Measurements from ENCODE around the gene NAA10.

Gene NAA10

DNA sequence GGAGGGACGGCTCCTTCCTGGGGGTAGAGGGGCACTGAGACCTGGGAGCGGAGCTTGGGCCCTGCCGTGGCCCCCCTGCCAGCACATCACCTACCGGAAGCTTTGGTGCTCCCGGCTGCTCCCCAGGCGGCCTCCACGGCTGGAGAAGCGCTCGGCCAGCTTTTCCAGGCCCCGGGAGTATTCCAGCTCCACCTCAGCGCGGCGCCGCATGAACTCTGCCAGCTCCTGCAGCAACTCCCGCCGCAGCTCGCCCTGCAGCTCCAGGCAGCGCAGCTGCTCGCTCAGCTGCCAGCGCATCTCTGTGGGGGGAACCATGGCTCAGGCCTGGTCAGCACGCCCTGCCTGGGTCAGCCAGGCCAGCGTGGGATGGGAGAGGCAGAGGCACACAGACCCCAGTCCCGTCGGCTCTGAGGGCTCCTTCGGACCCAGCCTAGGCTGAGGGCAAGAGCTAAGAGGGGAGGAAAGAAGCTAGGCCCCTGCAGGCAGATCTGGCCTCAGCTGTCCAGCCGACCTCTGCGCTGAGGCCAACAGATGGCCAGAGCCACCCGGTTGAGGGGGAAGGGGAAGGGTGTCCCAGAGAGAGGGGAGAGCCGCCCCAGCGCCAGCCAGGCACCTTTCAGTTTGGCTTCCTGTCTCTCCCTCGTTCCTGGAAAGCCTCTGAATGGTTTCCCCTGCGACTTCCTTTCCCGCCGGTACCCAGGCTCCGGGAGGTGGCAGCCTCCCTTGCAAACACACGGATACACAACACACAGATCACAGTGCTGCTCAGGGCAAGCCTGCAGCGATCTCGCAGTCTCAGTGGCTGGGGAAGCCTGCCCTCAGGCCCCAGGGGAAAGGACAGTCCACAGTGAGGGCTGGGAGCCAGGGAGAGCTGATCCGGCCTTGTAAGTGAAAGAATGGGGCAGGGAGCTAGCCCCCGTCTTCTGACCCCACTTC lies 13.1 kb downstream of the NAA10 start:
- H3K27me3 ChIP-seq (ENCODE audit: control insufficient read depth, insufficient read depth, low read length), result no peaks in the 10 kb centered on the region
- peaks cover 6% of the 10 kb centered on the region for H3K4me1 ChIP-seq (ENCODE audit: control insufficient read depth, insufficient read depth, low read length)
- H3K9me3 ChIP-seq (ENCODE audit: control insufficient read depth, low read length), result no peaks in the 10 kb centered on the region
- H3K36me3 ChIP-seq (ENCODE audit: control insufficient read depth, insufficient read depth, low read length), result no peaks in the 10 kb centered on the region
- H3K9ac ChIP-seq (ENCODE audit: low read length), result no peak overlapping the region
- H3K4me3 ChIP-seq (ENCODE audit: low read length), result no peak overlapping the region

- H3K4me3 ChIP-seq (ENCODE audit: low read length), result no peak overlapping the region
- H3K36me3 ChIP-seq (ENCODE audit: control insufficient read depth, insufficient read depth, low read length), result no peaks in the 10 kb centered on the region
- no peaks in the 10 kb centered on the region for H3K9me3 ChIP-seq (ENCODE audit: control insufficient read depth, low read length)
- H3K4me1 ChIP-seq (ENCODE audit: control insufficient read depth, insufficient read depth, low read length), result no peaks in the 10 kb centered on the region
- H3K27me3 ChIP-seq (ENCODE audit: control insufficient read depth, insufficient read depth, low read length), result no peaks in the 10 kb centered on the region
- H3K9ac ChIP-seq (ENCODE audit: low read length), result no peak overlapping the region
Observed at GRCh38 chrX:153921070-153921469, 13.8 kb downstream of the NAA10 start.

- H3K36me3 ChIP-seq (ENCODE audit: control insufficient read depth, insufficient read depth, low read length), result no peaks in the 10 kb centered on the region
- H3K27me3 ChIP-seq (ENCODE audit: control insufficient read depth, insufficient read depth, low read length), result no peaks in the 10 kb centered on the region
Observed at GRCh38 chrX:153920546-153920945, 14.3 kb downstream of the NAA10 start.

GRCh38 chrX:153919281-153919680 lies 15.6 kb downstream of the NAA10 start:
- H3K27me3 ChIP-seq (ENCODE audit: control insufficient read depth, insufficient read depth, low read length), result no peaks in the 10 kb centered on the region
- H3K9me3 ChIP-seq (ENCODE audit: control insufficient read depth, low read length), result no peaks in the 10 kb centered on the region
- no peaks in the 10 kb centered on the region for H3K4me1 ChIP-seq (ENCODE audit: control insufficient read depth, insufficient read depth, low read length)
- H3K36me3 ChIP-seq (ENCODE audit: control insufficient read depth, insufficient read depth, low read length), result no peaks in the 10 kb centered on the region
- H3K4me3 ChIP-seq (ENCODE audit: low read length), result no peak overlapping the region
- H3K9ac ChIP-seq (ENCODE audit: low read length), result no peak overlapping the region

More at GRCh38 chrX:153920546-153920945, 14.3 kb downstream of the NAA10 start:
- no peaks in the 10 kb centered on the region for H3K9me3 ChIP-seq (ENCODE audit: control insufficient read depth, low read length)
- H3K4me1 ChIP-seq (ENCODE audit: control insufficient read depth, insufficient read depth, low read length), result no peaks in the 10 kb centered on the region
- no peak overlapping the region for H3K9ac ChIP-seq (ENCODE audit: low read length)
- H3K4me3 ChIP-seq (ENCODE audit: low read length), result no peak overlapping the region

- Histone ChIP-seq H3K27me3 (ENCODE audit: control insufficient read depth, insufficient read depth, low read length) (no peaks in the 10 kb centered on the region), H3K9me3 (ENCODE audit: control insufficient read depth, low read length) (no peaks in the 10 kb centered on the region), H3K36me3 (ENCODE audit: control insufficient read depth, insufficient read depth, low read length) (no peaks in the 10 kb centered on the region), H3K9ac (ENCODE audit: low read length) (no peak overlapping the region), H3K4me3 (ENCODE audit: low read length) (no peak overlapping the region), H3K4me1 (ENCODE audit: control insufficient read depth, insufficient read depth, low read length) (no peaks in the 10 kb centered on the region)
Observed at GRCh38 chrX:153917869-153918268, 17.0 kb downstream of the NAA10 start.

DNA sequence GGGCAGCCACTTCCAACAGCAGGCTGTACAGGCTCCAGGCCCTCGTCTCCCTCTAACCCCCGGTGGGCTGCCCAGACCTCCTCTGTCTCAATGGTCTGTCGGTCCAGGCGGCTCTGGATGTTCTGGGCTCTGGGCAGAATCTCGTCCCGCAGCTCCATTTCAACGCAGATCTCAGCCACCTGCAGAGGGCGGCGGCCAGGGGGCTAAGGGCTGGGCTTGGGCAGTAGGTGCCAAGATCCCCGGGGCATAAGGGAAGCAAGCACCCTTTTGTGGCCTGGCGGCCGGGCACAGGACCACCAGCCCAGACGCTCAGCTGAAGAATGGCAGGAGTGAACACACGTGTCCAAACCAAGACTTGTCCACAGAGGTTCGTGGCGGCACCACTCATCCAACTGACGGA lies 21.1 kb downstream of the NAA10 start:
- H3K9ac ChIP-seq (ENCODE audit: low read length), result no peak overlapping the region
- H3K27me3 ChIP-seq (ENCODE audit: control insufficient read depth, insufficient read depth, low read length), result no peaks in the 10 kb centered on the region
- no peaks in the 10 kb centered on the region for H3K9me3 ChIP-seq (ENCODE audit: control insufficient read depth, low read length)
- no peaks in the 10 kb centered on the region for H3K36me3 ChIP-seq (ENCODE audit: control insufficient read depth, insufficient read depth, low read length)
- H3K4me3 ChIP-seq (ENCODE audit: low read length), result no peak overlapping the region
- H3K4me1 ChIP-seq (ENCODE audit: control insufficient read depth, insufficient read depth, low read length), result no peaks in the 10 kb centered on the region

- H3K27me3 ChIP-seq (ENCODE audit: control insufficient read depth, insufficient read depth, low read length), result no peaks in the 10 kb centered on the region
- no peak overlapping the region for H3K4me3 ChIP-seq (ENCODE audit: low read length)
- no peaks in the 10 kb centered on the region for H3K36me3 ChIP-seq (ENCODE audit: control insufficient read depth, insufficient read depth, low read length)
- H3K9ac ChIP-seq (ENCODE audit: low read length), result no peak overlapping the region
- H3K9me3 ChIP-seq (ENCODE audit: control insufficient read depth, low read length), result no peaks in the 10 kb centered on the region
- no peaks in the 10 kb centered on the region for H3K4me1 ChIP-seq (ENCODE audit: control insufficient read depth, insufficient read depth, low read length)
Observed at GRCh38 chrX:153913211-153913610, 21.6 kb downstream of the NAA10 start.

- H3K36me3 ChIP-seq (ENCODE audit: control insufficient read depth, insufficient read depth, low read length), result no peaks in the 10 kb centered on the region
- H3K4me3 ChIP-seq (ENCODE audit: low read length), result no peak overlapping the region
- H3K27me3 ChIP-seq (ENCODE audit: control insufficient read depth, insufficient read depth, low read length), result no peaks in the 10 kb centered on the region
- H3K9me3 ChIP-seq (ENCODE audit: control insufficient read depth, low read length), result no peaks in the 10 kb centered on the region
- H3K9ac ChIP-seq (ENCODE audit: low read length), result no peak overlapping the region
- no peaks in the 10 kb centered on the region for H3K4me1 ChIP-seq (ENCODE audit: control insufficient read depth, insufficient read depth, low read length)
Observed at GRCh38 chrX:153911798-153912197, 23.0 kb downstream of the NAA10 start.

GRCh38 chrX:153910446-153910845 lies 24.4 kb downstream of the NAA10 start:
- H3K4me3 ChIP-seq (ENCODE audit: low read length), result no peak overlapping the region
- H3K9me3 ChIP-seq (ENCODE audit: control insufficient read depth, low read length), result no peaks in the 10 kb centered on the region
- no peak overlapping the region for H3K9ac ChIP-seq (ENCODE audit: low read length)
- H3K36me3 ChIP-seq (ENCODE audit: control insufficient read depth, insufficient read depth, low read length), result no peaks in the 10 kb centered on the region
- H3K27me3 ChIP-seq (ENCODE audit: control insufficient read depth, insufficient read depth, low read length), result no peaks in the 10 kb centered on the region
- no peaks in the 10 kb centered on the region for H3K4me1 ChIP-seq (ENCODE audit: control insufficient read depth, insufficient read depth, low read length)

DNA sequence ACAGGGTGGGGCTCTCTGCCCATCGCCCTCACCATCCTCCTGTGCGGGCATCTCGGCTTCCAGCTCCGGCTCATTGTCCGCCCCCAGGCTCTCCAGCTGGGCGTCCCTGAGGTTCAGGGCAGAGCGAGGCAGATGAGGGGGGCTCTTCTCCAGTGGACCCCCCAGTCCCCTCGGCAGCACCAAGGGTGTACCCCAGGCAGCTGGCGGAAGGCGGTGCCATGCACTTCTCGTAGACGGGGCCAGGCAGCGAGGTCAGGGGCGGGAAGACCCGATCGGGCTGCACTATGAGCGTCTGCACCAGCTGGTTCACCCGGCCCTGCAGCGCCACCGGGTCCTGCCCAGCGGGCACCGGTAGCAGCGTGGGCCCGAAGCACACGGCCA lies 24.9 kb downstream of the NAA10 start:
- Histone ChIP-seq H3K36me3 (ENCODE audit: control insufficient read depth, insufficient read depth, low read length) (no peaks in the 10 kb centered on the region), H3K4me3 (ENCODE audit: low read length) (no peak overlapping the region), H3K9me3 (ENCODE audit: control insufficient read depth, low read length) (no peaks in the 10 kb centered on the region), H3K9ac (ENCODE audit: low read length) (no peak overlapping the region), H3K4me1 (ENCODE audit: control insufficient read depth, insufficient read depth, low read length) (no peaks in the 10 kb centered on the region), H3K27me3 (ENCODE audit: control insufficient read depth, insufficient read depth, low read length) (no peaks in the 10 kb centered on the region)

- Histone ChIP-seq H3K27me3 (ENCODE audit: control insufficient read depth, insufficient read depth, low read length) (no peaks in the 10 kb centered on the region), H3K9me3 (ENCODE audit: control insufficient read depth, low read length) (no peaks in the 10 kb centered on the region), H3K4me3 (ENCODE audit: low read length) (no peak overlapping the region), H3K4me1 (ENCODE audit: control insufficient read depth, insufficient read depth, low read length) (no peaks in the 10 kb centered on the region), H3K9ac (ENCODE audit: low read length) (no peak overlapping the region), H3K36me3 (ENCODE audit: control insufficient read depth, insufficient read depth, low read length) (no peaks in the 10 kb centered on the region)
Observed at GRCh38 chrX:153909024-153909979, 25.5 kb downstream of the NAA10 start.
